B cell (primary cell): ENCODE measurements around the gene CCDC190.
"Not testable (repeated sequence)": the region's sequence is repeated elsewhere in the genome, so short reads cannot be mapped to it uniquely, and the experiment has no call there.

Experiments
- EZH2 ChIP-seq: IDR thresholded peaks from 2 replicates; pipeline ENCODE4 v1.6.1; 2012; ENCODE audit warnings: borderline replicate concordance, low read depth, mild to moderate bottlenecking, moderate library complexity, low read length; ENCODE audit not compliant: insufficient read depth, poor library complexity, severe bottlenecking
- TF ChIP-seq, protein P1 (sequence below): fragments of 200-600 bp; IDR thresholded peaks from one replicate; pipeline ENCODE4 v1.8.0; 2022; ENCODE audit warnings: antibody characterized with exemption, mild to moderate bottlenecking

DNA sequence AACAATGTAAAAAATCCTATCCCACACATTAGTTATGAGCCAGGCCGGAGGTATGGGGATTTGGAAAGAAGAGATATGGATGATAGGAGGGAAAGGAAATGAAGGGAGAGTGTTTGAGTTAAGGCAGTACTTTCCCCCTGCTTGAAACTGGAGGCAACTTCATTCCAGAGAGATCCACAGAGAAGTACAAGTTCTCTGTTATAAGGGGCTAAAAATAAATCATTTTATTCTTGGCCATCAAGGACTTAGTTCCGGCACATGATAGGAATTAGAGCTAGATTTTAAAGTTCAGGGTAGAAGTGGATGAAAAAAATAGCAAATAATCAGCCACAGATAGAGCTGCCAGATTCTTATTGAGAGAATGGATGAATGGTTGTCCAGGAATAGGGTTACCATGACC lies 42.8 kb downstream of the CCDC190 start:
- TF ChIP-seq, protein P1, sequence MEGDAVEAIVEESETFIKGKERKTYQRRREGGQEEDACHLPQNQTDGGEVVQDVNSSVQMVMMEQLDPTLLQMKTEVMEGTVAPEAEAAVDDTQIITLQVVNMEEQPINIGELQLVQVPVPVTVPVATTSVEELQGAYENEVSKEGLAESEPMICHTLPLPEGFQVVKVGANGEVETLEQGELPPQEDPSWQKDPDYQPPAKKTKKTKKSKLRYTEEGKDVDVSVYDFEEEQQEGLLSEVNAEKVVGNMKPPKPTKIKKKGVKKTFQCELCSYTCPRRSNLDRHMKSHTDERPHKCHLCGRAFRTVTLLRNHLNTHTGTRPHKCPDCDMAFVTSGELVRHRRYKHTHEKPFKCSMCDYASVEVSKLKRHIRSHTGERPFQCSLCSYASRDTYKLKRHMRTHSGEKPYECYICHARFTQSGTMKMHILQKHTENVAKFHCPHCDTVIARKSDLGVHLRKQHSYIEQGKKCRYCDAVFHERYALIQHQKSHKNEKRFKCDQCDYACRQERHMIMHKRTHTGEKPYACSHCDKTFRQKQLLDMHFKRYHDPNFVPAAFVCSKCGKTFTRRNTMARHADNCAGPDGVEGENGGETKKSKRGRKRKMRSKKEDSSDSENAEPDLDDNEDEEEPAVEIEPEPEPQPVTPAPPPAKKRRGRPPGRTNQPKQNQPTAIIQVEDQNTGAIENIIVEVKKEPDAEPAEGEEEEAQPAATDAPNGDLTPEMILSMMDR, result not testable (repeated sequence)
- TF ChIP-seq EZH2, result not testable (repeated sequence)
